Body of pancreas (tissue), 4 donors: Measurements from ENCODE around the gene PCDHGA11.

ENCODE experiments used
- POLR2A ChIP-seq, 3 donors: fragments of 450-650 bp; IDR thresholded peaks; one replicate each; pipeline ENCODE4 v1.6.1; 2016; ENCODE audit warnings: antibody characterized with exemption in 3 of 3, mild to moderate bottlenecking in 2 of 3
- TF ChIP-seq, protein P1 (sequence below), 7 experiments: fragments of 450-650 bp in 4 of 7; fragments of 200-600 bp in 3 of 7; sonication (generic) in 3 of 7; IDR thresholded peaks; one replicate each; pipeline ENCODE4 v1.5.1; 2016 to 2019; ENCODE audit warnings: antibody characterized with exemption in 7 of 7

DNA sequence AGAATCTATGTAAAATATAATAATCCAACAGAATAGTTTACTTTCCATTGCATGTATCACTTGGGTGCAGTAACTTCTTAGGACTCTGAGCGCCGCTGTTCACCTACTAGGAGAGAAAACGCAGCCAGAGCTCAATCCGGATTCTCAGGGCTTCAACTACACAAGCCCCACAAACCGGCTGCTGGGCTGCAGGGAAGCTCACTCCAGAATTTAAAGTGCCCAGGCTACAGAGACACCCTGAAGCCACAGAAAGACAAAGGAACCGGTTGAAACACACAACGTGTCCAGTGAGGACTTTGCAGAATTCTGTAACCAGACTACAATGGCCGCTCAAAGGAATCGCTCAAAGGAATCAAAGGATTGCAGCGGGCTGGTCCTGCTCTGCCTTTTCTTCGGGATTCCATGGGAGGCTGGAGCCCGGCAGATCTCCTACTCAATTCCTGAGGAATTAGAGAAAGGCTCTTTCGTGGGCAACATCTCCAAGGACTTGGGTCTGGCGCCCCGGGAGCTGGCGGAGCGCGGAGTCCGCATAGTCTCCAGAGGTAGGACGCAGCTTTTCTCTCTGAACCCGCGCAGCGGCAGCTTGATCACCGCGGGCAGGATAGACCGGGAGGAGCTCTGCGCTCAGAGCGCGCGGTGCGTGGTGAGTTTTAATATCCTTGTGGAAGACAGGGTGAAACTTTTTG is 7.9 kb upstream of the PCDHGA11 start, which contains the start of gene PCDHGA10:
- TF ChIP-seq, protein P1, sequence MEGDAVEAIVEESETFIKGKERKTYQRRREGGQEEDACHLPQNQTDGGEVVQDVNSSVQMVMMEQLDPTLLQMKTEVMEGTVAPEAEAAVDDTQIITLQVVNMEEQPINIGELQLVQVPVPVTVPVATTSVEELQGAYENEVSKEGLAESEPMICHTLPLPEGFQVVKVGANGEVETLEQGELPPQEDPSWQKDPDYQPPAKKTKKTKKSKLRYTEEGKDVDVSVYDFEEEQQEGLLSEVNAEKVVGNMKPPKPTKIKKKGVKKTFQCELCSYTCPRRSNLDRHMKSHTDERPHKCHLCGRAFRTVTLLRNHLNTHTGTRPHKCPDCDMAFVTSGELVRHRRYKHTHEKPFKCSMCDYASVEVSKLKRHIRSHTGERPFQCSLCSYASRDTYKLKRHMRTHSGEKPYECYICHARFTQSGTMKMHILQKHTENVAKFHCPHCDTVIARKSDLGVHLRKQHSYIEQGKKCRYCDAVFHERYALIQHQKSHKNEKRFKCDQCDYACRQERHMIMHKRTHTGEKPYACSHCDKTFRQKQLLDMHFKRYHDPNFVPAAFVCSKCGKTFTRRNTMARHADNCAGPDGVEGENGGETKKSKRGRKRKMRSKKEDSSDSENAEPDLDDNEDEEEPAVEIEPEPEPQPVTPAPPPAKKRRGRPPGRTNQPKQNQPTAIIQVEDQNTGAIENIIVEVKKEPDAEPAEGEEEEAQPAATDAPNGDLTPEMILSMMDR (IDR thresholded peaks at IDR 0.05), result peak in 4 of 7 experiments; percentile 16 to 43 (median 32)
- TF ChIP-seq POLR2A (IDR thresholded peaks at IDR 0.05), result no peak
